ENCODE results near the gene PIANP.
"Not testable (repeated sequence)": the region's sequence is repeated elsewhere in the genome, so short reads cannot be mapped to it uniquely, and the experiment has no call there.

PIANP gene, protein sequence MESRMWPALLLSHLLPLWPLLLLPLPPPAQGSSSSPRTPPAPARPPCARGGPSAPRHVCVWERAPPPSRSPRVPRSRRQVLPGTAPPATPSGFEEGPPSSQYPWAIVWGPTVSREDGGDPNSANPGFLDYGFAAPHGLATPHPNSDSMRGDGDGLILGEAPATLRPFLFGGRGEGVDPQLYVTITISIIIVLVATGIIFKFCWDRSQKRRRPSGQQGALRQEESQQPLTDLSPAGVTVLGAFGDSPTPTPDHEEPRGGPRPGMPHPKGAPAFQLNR

DNA sequence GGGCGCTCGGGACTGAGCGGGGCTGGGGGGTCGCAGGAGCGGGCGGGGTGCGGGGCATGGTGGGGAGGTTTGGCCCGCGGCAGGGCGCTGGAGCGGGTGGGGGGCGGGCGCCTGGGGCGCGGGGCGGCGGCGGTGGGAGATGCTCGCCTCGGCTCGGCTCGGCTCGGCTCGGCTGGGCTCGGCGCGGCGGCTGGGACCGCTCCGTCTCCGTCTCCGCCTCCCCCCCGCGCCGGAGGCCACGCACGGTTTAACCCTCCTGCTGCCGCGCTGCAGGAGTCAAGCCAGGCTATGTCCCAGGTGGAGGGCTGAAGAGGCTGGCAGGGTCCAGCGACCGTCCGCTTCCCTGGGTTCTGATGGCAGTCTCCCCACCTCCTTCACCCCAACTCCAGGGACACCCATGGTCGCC lies at the start of gene PIANP:
TSS of gene PIANP (minus strand) at position 170 of the 406 bp plus-strand sequence. CDS start 2,754 bp downstream, outside the sequence.
- TF ChIP-seq, protein P1, sequence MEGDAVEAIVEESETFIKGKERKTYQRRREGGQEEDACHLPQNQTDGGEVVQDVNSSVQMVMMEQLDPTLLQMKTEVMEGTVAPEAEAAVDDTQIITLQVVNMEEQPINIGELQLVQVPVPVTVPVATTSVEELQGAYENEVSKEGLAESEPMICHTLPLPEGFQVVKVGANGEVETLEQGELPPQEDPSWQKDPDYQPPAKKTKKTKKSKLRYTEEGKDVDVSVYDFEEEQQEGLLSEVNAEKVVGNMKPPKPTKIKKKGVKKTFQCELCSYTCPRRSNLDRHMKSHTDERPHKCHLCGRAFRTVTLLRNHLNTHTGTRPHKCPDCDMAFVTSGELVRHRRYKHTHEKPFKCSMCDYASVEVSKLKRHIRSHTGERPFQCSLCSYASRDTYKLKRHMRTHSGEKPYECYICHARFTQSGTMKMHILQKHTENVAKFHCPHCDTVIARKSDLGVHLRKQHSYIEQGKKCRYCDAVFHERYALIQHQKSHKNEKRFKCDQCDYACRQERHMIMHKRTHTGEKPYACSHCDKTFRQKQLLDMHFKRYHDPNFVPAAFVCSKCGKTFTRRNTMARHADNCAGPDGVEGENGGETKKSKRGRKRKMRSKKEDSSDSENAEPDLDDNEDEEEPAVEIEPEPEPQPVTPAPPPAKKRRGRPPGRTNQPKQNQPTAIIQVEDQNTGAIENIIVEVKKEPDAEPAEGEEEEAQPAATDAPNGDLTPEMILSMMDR (conservative IDR thresholded peaks at IDR 0.05), result no peak
- H3K27ac ChIP-seq, result no peak within 1 kb of the TSS

DNA sequence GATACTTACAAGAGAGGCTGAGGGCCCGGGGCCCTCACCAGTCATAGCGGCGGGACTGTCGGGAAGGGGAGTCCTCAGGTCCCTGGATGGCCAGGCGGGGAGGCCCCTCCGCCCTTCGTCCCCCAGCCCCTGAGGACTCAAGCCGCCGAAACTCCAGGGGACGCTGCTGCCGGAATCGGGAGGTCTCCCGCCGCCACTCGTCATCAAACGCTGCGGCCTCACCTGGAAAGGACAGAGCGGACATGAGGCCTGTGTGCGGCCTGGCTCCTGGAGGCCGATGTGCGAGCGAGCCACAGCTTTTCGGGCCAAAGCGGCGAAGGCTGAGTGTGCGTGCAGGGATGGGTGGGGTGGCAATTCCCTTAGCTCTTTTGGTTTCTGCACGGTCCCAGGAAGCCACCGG lies 48.1 kb upstream of the PIANP start:
- TF ChIP-seq, protein P1 (conservative IDR thresholded peaks at IDR 0.05), result no peak
- H3K27ac ChIP-seq, result no peak overlapping the region

DNA sequence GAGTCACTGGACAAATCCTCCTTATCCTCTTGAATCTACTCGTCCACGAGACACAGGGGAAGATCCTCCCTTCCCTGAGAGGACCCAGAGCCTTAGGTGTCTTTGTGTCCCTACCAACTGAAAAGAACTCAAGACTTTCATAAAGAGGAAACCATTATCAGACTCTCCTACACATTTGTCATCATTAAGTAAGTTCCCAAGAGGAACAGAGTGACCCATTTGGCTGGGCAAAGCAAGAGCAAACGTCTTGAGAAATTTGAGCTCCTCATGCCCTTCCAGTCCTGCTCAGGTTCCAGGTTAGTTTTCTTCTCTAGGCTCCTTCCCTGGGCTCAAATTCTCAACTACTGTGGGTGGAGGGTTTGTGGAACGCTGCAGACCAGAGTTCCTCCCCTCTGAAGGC lies 46.6 kb upstream of the PIANP start:
- no peak overlapping the region for H3K27ac ChIP-seq
- TF ChIP-seq, protein P1 (conservative IDR thresholded peaks at IDR 0.05), result no peak

DNA sequence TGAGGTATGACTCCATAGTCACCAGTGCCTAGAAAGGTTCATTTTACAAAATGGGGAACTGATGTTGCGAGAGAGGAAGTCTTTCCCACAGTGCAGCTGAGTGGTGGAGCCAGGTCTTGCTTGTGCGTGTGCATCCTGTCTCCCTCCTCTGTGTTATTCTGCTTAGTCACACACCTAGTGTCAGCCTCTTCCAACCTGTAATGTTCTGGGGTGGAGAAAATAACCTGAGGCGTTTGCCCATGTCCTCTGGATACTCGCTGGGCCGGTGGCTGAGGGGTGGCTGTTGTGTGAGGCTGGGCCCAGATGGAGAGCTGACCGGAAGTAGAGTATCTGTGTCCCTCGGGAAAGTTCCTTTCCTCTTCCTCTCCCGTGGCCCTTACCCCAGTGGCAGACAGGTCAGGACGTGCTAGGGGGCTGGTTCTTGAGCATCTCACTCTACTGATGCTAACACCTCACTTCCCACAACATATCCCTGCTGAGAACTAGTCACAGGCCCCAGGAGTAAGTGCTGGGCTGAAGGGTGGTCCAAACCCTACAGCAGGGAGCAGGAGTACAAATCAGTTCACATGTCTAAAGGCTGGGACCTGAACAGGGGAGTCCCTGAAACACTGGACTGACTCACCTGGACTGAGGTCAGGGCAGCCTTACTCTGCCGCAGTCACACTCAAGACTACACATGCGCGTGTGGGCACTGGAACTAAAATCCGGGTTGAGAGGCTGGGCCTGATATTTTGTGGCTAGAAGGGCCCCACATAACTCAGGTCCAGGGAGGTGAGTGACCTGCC lies 45.3 kb upstream of the PIANP start:
- H3K27ac ChIP-seq, result no peak overlapping the region
- TF ChIP-seq, protein P1 (conservative IDR thresholded peaks at IDR 0.05), result no peak

DNA sequence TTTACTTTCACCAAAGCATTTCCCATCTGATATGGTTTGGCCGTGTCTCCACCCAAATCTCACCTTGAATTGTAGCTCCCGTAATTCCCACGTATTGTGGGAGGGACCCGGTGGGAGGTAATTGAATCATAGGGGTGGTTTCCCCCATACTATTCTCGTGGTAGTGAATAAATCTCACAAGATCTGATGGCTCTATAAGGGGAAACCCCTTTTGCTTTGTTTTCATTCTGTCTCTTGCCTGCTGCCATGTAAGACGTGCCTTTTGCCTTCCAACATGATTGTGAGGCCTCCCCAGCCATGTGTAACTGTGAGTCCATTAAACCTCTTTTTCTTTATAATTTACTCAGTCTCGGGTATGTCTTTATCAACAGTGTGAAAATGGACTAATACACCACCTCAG lies 42.7 kb upstream of the PIANP start:
- not testable (repeated sequence) for H3K27ac ChIP-seq

DNA sequence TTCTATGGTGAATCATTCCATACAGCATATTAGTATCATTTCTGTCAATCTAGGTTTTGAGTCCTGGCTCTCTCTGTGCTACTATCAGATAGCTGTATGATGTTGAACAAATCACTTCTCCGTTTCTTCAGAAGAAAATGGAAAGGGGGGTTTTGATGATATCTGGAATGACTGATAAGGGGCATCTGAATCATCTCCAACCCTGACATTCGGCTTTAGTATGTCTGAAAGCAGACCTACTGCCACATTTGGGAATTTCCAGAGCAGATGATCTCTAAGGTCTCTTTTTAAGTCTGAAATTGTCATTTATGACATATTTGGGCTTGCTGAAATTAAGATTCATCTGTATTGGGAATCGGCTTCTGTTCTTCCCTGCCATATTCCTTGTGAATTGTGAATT lies 42.2 kb upstream of the PIANP start:
- TF ChIP-seq, protein P1 (conservative IDR thresholded peaks at IDR 0.05), result no peak

DNA sequence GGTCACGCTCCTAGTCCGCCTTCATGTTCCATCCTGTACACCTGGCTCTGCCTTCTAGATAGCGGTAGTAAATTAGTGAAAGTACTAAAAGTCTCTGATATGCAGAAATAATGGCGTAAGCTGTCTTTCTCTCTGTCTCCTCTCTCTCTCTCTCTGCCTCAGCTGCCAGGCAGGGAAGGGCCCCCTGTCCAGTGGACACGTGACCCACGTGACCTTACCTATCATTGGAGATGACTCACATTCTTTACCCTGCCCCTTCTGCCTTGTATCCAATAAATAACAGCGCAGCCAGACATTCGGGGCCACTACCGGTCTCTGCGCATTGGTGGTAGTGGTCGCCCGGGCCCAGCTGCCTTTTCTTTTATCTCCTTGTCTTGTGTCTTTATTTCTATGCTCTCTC lies 41.5 kb upstream of the PIANP start:
- H3K27ac ChIP-seq, result not testable (repeated sequence)

More for the DNA sequence above, 42.2 kb upstream of the PIANP start:
- H3K27ac ChIP-seq, result no peak overlapping the region

DNA sequence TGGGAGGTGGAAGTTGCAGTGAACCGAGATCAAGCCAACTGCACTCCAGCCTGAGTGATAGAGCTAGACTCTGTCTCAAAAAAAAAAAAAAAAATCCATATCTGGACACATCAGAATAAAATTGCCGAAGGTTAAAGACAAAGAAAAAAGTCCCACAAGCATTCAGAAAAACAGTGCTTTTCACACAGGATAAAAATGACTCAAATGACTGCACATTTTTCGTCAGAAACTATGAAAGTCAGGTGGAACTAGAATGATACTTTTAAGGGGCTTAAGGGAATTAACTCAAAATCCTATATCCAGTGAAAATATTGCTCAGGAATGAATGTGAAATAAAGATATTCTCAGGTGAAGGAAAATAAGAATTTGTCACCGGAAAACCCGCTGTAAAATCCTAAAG lies 36.1 kb upstream of the PIANP start:
- H3K27ac ChIP-seq, result peak overlapping the region; percentile 74
- TF ChIP-seq, protein P1 (conservative IDR thresholded peaks at IDR 0.05), result no peak
